SJCRH30 (cell line): ENCODE measurements around the gene DNAI1. TPM values are rescaled to one million over a fixed set of nuclear protein-coding genes. Genes with fewer than 3 reads are reported as not detected.

Experiments
- DNase-seq, 2 experiments: peaks; one replicate each; pipeline ENCODE4 v3.0.0-alpha.2; 2015 to 2020
- H3K27ac ChIP-seq: fragments of 250-450 bp; sonication (Bioruptor Pico); 2 replicates; pipeline ENCODE4 v1.5.1; 2020; ENCODE audit warnings: mild to moderate bottlenecking, moderate library complexity
- H3K27me3 ChIP-seq: fragments of 250-450 bp; sonication (Bioruptor Pico); 2 replicates; pipeline ENCODE4 v1.5.1; 2020; ENCODE audit warnings: mild to moderate bottlenecking, moderate library complexity
- H3K36me3 ChIP-seq: fragments of 250-450 bp; sonication (Bioruptor Pico); 2 replicates; pipeline ENCODE4 v1.5.1; 2020; ENCODE audit warnings: mild to moderate bottlenecking, moderate library complexity
- H3K4me1 ChIP-seq: fragments of 250-450 bp; sonication (Bioruptor Pico); 2 replicates; pipeline ENCODE4 v1.5.1; 2020; ENCODE audit warnings: mild to moderate bottlenecking, moderate library complexity
- H3K4me3 ChIP-seq: fragments of 250-450 bp; sonication (Bioruptor Pico); 2 replicates; pipeline ENCODE4 v1.5.1; 2020; ENCODE audit warnings: mild to moderate bottlenecking, moderate library complexity
- H3K9me3 ChIP-seq: fragments of 250-450 bp; sonication (Bioruptor Pico); replicated peaks from 2 replicates; pipeline ENCODE4 v1.5.1; 2020; ENCODE audit warnings: mild to moderate bottlenecking, moderate library complexity
- total RNA-seq: library from RNA; depleted of rRNA; stranded (reverse); fragments of >200 nt; shearing (Covaris generic); gene quantifications from 2 replicates; pipeline ENCODE4 v1.2.3, GENCODE V29; 2014

The DNAI1 gene
- total RNA-seq, 1 experiment from 2014 or later = 0.08 TPM

DNA sequence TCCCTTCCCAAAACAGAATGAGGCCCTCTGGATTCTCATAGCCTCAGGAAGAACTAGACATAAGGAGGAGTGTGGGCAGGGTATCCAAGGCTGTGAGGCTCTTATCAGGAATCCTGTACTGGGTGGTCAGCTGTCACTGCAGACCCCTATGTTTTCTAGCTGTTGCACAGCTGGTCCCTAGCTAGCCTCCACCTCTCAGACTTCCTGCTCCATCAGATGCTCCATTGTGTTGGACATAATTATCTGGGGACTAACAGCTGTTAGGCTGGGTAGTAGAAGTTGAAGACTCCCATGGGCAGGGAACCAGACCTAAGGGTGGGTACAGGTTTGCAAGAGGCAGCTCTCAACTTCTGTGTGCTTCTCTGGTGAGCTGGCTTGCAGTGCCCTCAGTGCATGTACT is 18.6 kb upstream of the DNAI1 start:
- H3K9me3 ChIP-seq = no peaks in the 10 kb centered on the region
- H3K4me3 ChIP-seq = no peak overlapping the region
- H3K4me1 ChIP-seq = peaks cover 7% of the 10 kb centered on the region; the same call in 1 of the 2 replicates
- H3K36me3 ChIP-seq = no peaks in the 10 kb centered on the region
- H3K27me3 ChIP-seq = no peaks in the 10 kb centered on the region
- DNase-seq = peak in 1 of 2 experiments; percentile 61
- no peak overlapping the region for H3K27ac ChIP-seq

DNA sequence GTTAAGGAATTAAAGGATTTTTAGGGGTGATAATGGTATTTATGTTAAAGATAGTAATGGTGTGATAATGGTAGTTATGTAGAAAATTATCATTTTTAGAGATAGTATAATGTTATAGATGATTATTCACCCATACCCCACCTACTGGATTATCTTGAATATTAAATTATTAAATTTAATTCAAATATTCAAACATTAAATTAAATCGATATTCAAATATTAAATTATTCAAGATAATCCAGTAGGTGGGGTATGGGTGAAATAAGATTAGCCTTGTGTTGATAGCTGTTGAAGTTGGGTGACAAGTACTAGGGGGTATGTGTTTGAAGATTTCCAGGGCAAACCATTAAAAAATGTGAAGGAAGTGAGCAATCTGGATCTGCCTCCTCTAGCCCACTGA is 15.8 kb upstream of the DNAI1 start:
- H3K4me3 ChIP-seq = no peak overlapping the region
- no peaks in the 10 kb centered on the region for H3K36me3 ChIP-seq
- no peaks in the 10 kb centered on the region for H3K27me3 ChIP-seq
- no peak overlapping the region for H3K27ac ChIP-seq
- peaks cover 7% of the 10 kb centered on the region; the same call in 1 of the 2 replicates for H3K4me1 ChIP-seq
- H3K9me3 ChIP-seq = no peaks in the 10 kb centered on the region
- no peak for DNase-seq

DNA sequence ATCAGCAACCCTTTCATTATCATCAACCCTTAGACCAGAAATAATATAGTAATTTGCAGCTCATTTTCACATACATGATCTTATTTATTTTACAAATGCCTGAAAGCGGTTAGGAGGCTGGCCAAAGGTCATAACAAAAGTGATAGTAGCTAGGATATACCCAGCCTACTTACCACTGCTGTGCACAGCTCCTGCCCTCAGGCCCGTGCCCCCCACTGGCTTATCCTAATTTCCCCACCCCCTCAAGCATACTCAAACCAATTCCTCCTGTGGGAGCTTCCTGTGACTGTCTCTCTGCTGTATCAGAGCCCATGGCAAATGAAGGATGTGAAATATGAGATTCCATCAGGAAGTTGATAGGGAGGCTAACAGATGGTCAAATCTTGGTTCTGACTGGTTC is 15.1 kb upstream of the DNAI1 start:
- H3K36me3 ChIP-seq = no peaks in the 10 kb centered on the region
- H3K4me1 ChIP-seq = peaks cover 7% of the 10 kb centered on the region; the same call in 1 of the 2 replicates
- no peaks in the 10 kb centered on the region for H3K27me3 ChIP-seq
- no peak for DNase-seq
- H3K9me3 ChIP-seq = no peaks in the 10 kb centered on the region
- H3K27ac ChIP-seq = no peak overlapping the region
- no peak overlapping the region for H3K4me3 ChIP-seq

DNA sequence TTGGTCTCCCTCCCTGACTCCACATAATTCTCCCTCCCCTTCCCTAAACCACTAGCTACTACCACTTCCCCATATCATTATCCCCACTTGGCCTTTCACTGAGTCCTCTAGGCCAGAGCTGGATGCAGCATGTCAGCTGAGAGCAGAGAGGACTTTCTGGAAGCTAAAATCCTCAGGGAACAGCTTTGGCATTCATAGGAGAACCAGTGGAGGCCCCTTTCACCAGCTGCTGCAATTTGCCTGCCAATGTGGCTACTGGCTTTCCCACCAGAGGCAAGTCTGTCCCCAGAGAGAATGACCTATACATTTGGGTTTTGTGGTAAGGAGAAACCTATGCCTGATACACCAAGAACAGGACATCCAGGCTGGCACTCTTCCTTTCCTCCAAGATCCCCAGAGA is 14.6 kb upstream of the DNAI1 start:
- H3K4me1 ChIP-seq = peaks cover 7% of the 10 kb centered on the region; the same call in 1 of the 2 replicates
- no peak for DNase-seq
- H3K27me3 ChIP-seq = no peaks in the 10 kb centered on the region
- H3K9me3 ChIP-seq = no peaks in the 10 kb centered on the region
- H3K4me3 ChIP-seq = no peak overlapping the region
- no peak overlapping the region for H3K27ac ChIP-seq
- no peaks in the 10 kb centered on the region for H3K36me3 ChIP-seq

DNA sequence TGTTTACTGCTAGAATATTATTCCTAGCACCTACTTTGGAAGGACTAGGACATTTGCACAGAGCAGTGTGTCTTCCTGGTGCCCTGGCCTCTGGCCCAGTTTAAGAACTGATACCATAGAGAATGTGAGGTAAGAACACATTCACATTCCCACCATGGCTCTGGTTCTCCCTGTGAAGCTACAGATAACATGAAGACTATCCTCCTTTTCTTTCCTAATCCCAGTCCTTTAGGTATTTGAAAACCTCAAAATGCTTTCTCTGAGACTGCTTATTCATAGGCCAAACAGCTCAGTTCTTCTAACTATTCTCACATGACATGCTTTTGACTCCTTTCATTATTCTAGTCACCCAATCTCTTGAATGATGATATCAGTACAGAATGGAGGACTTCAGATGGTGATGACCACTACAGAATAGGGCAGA is 12.1 kb upstream of the DNAI1 start:
- H3K9me3 ChIP-seq = no peaks in the 10 kb centered on the region
- H3K27me3 ChIP-seq = no peaks in the 10 kb centered on the region
- no peak for DNase-seq
- no peaks in the 10 kb centered on the region for H3K36me3 ChIP-seq
- no peak overlapping the region for H3K4me3 ChIP-seq
- no peak overlapping the region for H3K27ac ChIP-seq
- H3K4me1 ChIP-seq = no peaks in the 10 kb centered on the region

- no peaks in the 10 kb centered on the region for H3K9me3 ChIP-seq
Observed at GRCh38 chr9:34446951-34447350, 11.7 kb upstream of the DNAI1 start.

GRCh38 chr9:34450644-34451043 is 8.0 kb upstream of the DNAI1 start:
- no peaks in the 10 kb centered on the region for H3K27me3 ChIP-seq
- no peak overlapping the region for H3K4me3 ChIP-seq
- no peak overlapping the region for H3K27ac ChIP-seq
- no peak for DNase-seq
- H3K4me1 ChIP-seq = no peaks in the 10 kb centered on the region
- H3K36me3 ChIP-seq = no peaks in the 10 kb centered on the region
- no peaks in the 10 kb centered on the region for H3K9me3 ChIP-seq

More at GRCh38 chr9:34446951-34447350, 11.7 kb upstream of the DNAI1 start:
- Histone ChIP-seq H3K36me3 (no peaks in the 10 kb centered on the region), H3K27ac (no peak overlapping the region), H3K4me1 (no peaks in the 10 kb centered on the region), H3K4me3 (no peak overlapping the region), H3K27me3 (no peaks in the 10 kb centered on the region)
- no peak for DNase-seq

DNA sequence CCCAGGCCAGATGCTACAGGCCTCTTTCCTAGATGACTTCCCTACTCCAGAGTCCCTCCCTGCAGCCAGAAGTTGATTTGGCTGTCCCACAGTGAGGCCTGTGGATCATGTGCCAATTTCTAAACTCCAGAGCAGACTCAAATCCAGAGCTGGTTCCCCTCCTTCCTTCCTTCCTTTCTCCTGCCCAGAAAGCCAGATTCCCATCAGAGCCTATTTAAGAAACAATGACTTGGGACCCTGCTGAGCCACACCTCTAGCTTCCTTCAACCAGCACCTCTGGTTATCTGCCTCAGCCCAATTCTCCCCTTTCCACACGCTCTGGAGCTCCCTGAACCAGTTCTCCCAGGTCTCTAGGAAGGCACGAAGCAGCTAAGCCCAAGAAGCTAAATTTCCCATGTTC is 7.5 kb upstream of the DNAI1 start:
- no peaks in the 10 kb centered on the region for H3K36me3 ChIP-seq
- H3K4me1 ChIP-seq = no peaks in the 10 kb centered on the region
- no peaks in the 10 kb centered on the region for H3K27me3 ChIP-seq
- H3K4me3 ChIP-seq = no peak overlapping the region
- DNase-seq = no peak
- H3K27ac ChIP-seq = no peak overlapping the region
- no peaks in the 10 kb centered on the region for H3K9me3 ChIP-seq

DNA sequence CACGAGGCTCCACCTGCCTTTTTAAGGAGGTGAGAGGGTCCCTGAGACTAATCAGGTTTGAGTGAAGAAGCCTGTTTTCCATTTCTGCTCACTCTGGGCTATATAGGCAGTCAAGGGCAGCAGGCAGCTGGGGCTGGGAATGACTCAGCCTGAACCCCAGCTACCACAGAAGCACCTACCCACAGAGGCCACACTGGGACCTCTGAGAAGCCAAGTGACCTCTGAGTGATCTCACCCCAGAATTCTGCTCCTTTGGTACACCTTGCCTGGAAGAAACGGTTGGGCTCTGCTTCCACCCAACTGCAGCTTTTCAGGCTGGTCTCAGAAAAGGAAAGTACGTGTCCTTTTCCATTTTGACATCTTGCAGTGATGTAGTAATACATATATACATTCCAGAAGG is 7.1 kb upstream of the DNAI1 start:
- no peaks in the 10 kb centered on the region for H3K4me1 ChIP-seq
- H3K4me3 ChIP-seq = no peak overlapping the region
- H3K36me3 ChIP-seq = no peaks in the 10 kb centered on the region
- no peak overlapping the region for H3K27ac ChIP-seq
- no peak for DNase-seq
- no peaks in the 10 kb centered on the region for H3K27me3 ChIP-seq
- H3K9me3 ChIP-seq = no peaks in the 10 kb centered on the region

GRCh38 chr9:34452568-34452967 is 6.0 kb upstream of the DNAI1 start:
- no peaks in the 10 kb centered on the region for H3K36me3 ChIP-seq
- no peak overlapping the region for H3K27ac ChIP-seq
- no peaks in the 10 kb centered on the region for H3K4me1 ChIP-seq
- no peaks in the 10 kb centered on the region for H3K27me3 ChIP-seq
- DNase-seq = no peak
- no peaks in the 10 kb centered on the region for H3K9me3 ChIP-seq
- H3K4me3 ChIP-seq = no peak overlapping the region

- H3K27me3 ChIP-seq = no peaks in the 10 kb centered on the region
- no peaks in the 10 kb centered on the region for H3K36me3 ChIP-seq
- no peak overlapping the region for H3K4me3 ChIP-seq
- no peak for DNase-seq
- H3K27ac ChIP-seq = no peak overlapping the region
- H3K4me1 ChIP-seq = peaks cover 2% of the 10 kb centered on the region; the same call in 1 of the 2 replicates
- H3K9me3 ChIP-seq = no peaks in the 10 kb centered on the region
Observed at GRCh38 chr9:34454571-34455065, 4.0 kb upstream of the DNAI1 start.

GRCh38 chr9:34456151-34456550 is 2.5 kb upstream of the DNAI1 start:
- Histone ChIP-seq H3K4me3 (no peak overlapping the region), H3K27me3 (no peaks in the 10 kb centered on the region), H3K27ac (no peak overlapping the region), H3K36me3 (no peaks in the 10 kb centered on the region), H3K4me1 (peaks cover 2% of the 10 kb centered on the region; the same call in 1 of the 2 replicates), H3K9me3 (no peaks in the 10 kb centered on the region)
- DNase-seq = no peak

DNA sequence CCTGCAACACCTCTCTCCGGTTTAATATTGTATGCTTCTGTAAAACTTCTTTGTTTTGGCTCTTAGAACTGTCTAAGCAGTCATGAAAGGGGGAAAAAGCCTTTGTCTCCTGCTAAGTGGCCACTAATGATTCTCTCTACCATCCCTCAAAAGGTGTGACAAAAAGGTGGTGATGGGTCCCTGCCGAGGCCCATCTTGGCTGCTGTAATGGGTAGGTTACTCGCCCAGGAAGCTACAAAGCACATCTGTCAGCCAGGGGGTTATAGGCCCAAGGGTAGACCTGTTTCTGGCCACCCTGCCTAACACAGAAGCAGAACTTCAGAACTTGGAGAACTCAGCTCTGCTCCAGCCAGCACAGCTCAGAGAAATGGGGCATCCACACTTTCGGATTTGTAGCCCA is 1.9 kb upstream of the DNAI1 start:
- no peaks in the 10 kb centered on the region for H3K36me3 ChIP-seq
- H3K27ac ChIP-seq = no peak overlapping the region
- H3K27me3 ChIP-seq = no peaks in the 10 kb centered on the region
- DNase-seq = no peak
- no peaks in the 10 kb centered on the region for H3K9me3 ChIP-seq
- H3K4me3 ChIP-seq = no peak overlapping the region
- H3K4me1 ChIP-seq = peaks cover 2% of the 10 kb centered on the region; the same call in 1 of the 2 replicates

GRCh38 chr9:34457266-34458012 is 1.2 kb upstream of the DNAI1 start:
- H3K27me3 ChIP-seq = no peaks in the 10 kb centered on the region
- no peaks in the 10 kb centered on the region for H3K9me3 ChIP-seq
- H3K36me3 ChIP-seq = no peaks in the 10 kb centered on the region
- peaks cover 2% of the 10 kb centered on the region; the same call in 1 of the 2 replicates for H3K4me1 ChIP-seq
- DNase-seq = no peak
- peak overlapping the region; percentile 61 for H3K4me3 ChIP-seq
- no peak overlapping the region for H3K27ac ChIP-seq

GRCh38 chr9:34458959-34459340 is 345 bp downstream of the DNAI1 start:
- Histone ChIP-seq H3K27ac (no peak overlapping the region), H3K9me3 (no peaks in the 10 kb centered on the region), H3K36me3 (no peaks in the 10 kb centered on the region), H3K27me3 (no peaks in the 10 kb centered on the region), H3K4me3 (peak overlapping the region; percentile 61), H3K4me1 (peaks cover 9% of the 10 kb centered on the region; the same call in 1 of the 2 replicates)
- DNase-seq = no peak

DNA sequence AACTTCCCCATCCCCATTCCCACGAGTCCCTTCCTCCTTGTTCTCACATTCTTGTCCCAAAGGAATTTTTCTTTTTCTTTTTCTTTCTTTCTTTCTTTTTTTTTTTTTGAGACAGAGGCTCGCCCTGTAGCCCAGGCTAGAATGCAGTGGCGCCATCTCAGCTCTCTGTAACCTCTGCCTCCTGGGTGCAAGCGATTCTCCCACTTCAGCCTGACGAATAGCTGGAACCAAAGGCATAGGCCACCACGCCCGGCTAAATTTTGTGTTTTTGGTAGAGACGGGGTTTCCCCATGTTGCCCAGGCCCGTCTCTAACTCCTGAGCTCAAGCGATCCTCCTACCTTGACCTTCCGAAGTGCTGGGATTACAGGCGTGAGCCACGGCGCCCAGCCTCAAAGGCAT is 751 bp downstream of the DNAI1 start:
- H3K36me3 ChIP-seq = no peaks in the 10 kb centered on the region
- no peak overlapping the region for H3K27ac ChIP-seq
- no peak for DNase-seq
- no peaks in the 10 kb centered on the region for H3K27me3 ChIP-seq
- no peaks in the 10 kb centered on the region for H3K9me3 ChIP-seq
- H3K4me1 ChIP-seq = peaks cover 13% of the 10 kb centered on the region; the same call in 1 of the 2 replicates
- no peak overlapping the region for H3K4me3 ChIP-seq
